GM20431 (cell line): ENCODE results near the gene EMC9.
"Not testable (repeated sequence)": the region's sequence is repeated elsewhere in the genome, so short reads cannot be mapped to it uniquely, and the experiment has no call there.

Experiments
- in situ Hi-C: fragments of 300-500 bp; cut with MseI, MboI; formaldehyde crosslinking; loops from one replicate; pipeline ENCODE4 v1.15.0; 2020; ENCODE audit warnings: low sequenced_read_pairs; ENCODE audit not compliant: unreplicated experiment

The EMC9 gene

GRCh38 chr14:24113801-24114531 lies 27.4 kb downstream of the EMC9 start:
- in situ Hi-C loops, result no loop called here

- in situ Hi-C loops, result no loop called here
Observed at GRCh38 chr14:24113379-24113800, 28.0 kb downstream of the EMC9 start.

- in situ Hi-C loops, result no loop called here
Observed at GRCh38 chr14:24110523-24110922, 30.9 kb downstream of the EMC9 start.

- in situ Hi-C loops, result no loop called here
Observed at GRCh38 chr14:24110060-24110459, 31.3 kb downstream of the EMC9 start.

GRCh38 chr14:24108336-24108874 lies 33.0 kb downstream of the EMC9 start:
- in situ Hi-C loops, result no loop called here

- in situ Hi-C loops, result no loop called here
Observed at GRCh38 chr14:24106672-24107271, 34.6 kb downstream of the EMC9 start.

- in situ Hi-C loops, result not testable (repeated sequence)
Observed at GRCh38 chr14:24105609-24106239, 35.7 kb downstream of the EMC9 start.

GRCh38 chr14:24103451-24103850 lies 37.9 kb downstream of the EMC9 start:
- in situ Hi-C loops, result no loop called here

- in situ Hi-C loops, result no loop called here
Observed at GRCh38 chr14:24102357-24103048, 38.9 kb downstream of the EMC9 start.

GRCh38 chr14:24100982-24101494 lies 40.4 kb downstream of the EMC9 start:
- in situ Hi-C loops, result no loop called here

GRCh38 chr14:24100197-24100981 lies 41.0 kb downstream of the EMC9 start:
- in situ Hi-C loops, result no loop called here

- in situ Hi-C loops, result no loop called here
Observed at GRCh38 chr14:24098927-24099813, 42.2 kb downstream of the EMC9 start.

- in situ Hi-C loops, result no loop called here
Observed at GRCh38 chr14:24098229-24098926, 43.0 kb downstream of the EMC9 start.

GRCh38 chr14:24096545-24097181 lies 44.7 kb downstream of the EMC9 start:
- in situ Hi-C loops, result no loop called here

GRCh38 chr14:24095271-24096068 lies 45.9 kb downstream of the EMC9 start:
- in situ Hi-C loops, result no loop called here

GRCh38 chr14:24094841-24095270 lies 46.5 kb downstream of the EMC9 start:
- in situ Hi-C loops, result no loop called here
